HG03520 (cell line): ENCODE data around the gene PPP1R36.

ENCODE experiments used
- ATAC-seq: cut with Tn5 transposase; IDR thresholded peaks from one replicate; pipeline ENCODE4 v1.9.1; 2021; ENCODE audit warnings: mild to moderate bottlenecking, moderate library complexity; ENCODE audit not compliant: unreplicated experiment

PPP1R36 gene, protein sequence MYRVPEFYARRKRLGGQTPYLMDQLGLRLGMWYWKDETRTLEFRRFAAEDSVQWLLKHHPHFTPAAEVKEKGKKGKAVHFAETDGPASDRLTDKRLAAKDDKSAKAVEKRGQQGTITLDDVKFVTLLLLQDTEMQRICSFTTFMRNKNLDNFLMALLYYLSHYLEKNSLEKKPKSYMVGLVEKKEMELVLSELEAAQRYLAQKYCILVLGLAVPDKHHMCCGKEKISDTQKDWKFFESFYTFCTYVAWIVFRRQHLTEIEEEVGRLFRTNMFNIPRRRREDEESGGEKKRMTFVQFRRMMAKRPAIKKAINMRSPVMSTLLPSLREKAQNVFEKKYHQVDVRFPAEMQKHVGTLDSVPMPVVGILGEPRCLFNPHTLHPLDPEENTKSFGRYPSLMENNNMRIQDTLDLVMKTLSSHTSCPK

DNA sequence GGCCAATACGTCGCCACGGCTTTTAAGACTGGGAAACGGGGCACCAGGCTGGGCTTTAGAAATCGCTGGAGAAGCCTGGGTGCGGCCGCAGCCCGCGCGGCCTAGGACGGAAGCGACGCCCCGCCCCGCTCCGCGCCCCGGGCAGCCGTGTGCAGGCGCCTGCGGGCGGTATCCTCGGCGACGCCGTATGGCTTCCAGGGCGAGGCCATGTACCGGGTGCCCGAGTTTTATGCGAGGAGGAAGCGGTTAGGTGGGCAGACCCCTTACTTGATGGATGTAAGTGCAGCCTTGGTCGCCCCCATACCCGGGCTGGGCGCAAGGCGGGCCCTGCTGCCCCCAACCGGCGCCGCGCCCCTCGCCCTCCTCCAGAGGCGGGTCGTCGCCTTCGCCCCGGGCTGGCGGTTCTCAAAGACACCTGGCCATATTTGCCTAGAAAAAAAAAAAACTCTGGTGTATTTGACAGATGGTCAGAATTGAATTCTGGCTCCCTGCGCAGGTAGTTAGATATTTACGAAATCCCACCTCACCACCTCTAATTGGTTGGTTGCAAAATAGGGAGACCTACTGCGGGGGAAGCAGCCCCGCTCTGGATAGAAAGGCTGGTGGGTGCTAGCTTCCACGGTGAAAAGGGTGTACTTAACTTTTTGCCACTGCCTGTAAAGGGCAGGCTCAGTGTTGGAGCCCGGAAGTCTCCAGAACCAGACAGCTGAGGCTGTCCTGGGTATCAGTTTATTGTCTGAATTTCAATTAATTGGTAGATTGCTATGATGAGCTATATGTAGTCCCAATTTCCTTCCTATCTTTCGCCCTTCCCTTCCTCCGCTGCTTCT is at the start of gene PPP1R36:
PPP1R36 (plus strand) TSS at position 171 of the 830 bp plus-strand sequence; CDS start at position 208, 37 bp downstream.
- ATAC-seq = peak; percentile 55

DNA sequence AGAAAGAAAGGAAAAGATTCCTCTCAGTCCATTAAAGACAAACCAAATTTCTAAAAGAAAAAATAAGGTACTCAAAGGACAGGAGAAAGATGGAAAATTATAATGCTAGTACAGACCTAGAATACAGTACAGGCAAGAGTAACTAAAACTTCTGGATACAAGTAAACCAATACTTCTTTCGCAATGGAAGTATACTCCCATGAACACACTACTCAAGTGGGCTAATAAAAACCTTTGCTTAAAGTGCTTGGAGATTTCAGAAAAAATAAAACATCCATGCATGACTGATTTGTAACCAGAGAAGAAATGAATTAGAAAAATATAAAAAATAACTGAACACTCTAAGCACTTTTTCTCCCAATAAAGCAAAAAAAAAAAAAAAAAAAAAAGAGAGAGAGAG is 49.7 kb upstream of the PPP1R36 start:
- no peak for ATAC-seq

DNA sequence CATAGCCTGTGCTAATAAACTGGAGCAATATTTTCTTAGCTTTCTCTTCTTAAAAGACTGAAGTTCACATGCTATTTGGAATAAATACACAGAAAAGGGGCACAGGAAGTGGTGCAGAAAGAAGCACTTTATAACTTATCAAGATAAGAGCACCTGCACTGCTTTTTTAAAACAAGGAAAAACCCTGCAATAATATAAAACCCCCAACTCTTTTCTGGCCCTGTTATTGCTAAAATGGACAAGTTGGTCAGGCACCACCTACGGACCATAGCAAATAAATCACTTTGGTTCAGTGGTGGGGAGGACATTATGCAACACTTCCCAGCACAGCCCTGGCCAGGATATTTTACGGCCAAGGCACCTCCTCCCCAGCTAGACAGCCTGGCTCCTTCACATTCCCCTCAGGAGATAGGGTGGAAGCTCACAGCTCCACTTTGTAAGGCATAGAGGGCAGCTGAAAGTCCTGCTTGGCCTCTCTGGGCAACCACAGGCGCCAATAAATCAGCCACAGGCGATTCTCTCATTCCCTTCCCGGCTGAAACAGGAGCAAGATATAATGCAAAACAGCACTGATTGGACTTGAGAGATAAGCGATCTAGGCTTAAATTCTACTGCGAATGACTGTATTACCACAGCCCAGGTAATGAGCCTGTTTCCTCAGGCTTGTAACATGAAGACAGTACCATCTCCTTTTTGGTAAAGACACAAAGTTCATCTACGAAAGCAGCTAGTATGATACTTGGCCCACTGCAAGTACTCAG is 48.2 kb upstream of the PPP1R36 start:
- ATAC-seq = no peak

DNA sequence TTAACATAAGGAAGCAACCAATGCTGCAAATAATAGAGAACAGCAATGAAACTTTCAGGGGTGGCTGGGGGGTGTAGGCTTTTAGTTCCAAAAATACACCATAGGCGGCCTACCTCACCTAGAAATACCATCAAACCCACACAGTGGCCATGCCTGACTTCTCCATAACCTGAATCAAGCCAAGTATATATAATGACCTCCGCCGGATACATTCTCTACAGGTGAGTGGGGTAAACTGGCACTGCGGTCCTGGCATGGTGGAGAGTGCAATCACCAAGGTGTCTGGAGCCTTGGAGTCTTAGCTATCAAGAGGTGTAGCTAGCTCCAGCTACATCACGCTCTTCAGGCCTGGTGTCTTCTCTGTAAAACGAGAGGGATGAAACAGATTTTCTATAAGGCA is 47.3 kb upstream of the PPP1R36 start:
- no peak for ATAC-seq

DNA sequence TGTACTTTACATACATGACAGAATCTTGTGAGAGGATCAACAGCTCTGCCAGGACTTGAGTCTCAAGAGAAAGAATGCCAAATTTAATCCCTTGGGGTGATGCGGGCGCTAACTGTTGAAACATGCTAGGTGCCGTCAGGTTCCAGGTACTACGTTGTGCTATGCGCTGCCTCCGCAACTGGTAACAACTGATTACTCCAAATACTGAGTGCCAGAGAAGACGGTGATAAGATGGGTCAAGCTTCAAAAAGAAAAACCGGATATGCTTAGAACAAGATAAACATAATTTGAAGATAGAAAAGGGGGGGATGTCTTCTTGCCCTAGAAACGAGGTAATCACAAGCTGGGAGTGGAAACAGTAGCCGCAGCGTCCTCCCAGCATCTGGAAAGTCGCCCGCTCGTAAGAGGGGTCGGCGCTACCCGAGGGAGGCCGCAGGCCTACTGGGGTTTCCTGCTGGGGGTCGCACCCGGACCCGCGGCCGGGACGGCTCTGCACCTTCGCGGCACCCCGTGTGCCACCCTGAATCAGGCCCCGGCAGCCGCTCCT is 46.8 kb upstream of the PPP1R36 start:
- no peak for ATAC-seq

DNA sequence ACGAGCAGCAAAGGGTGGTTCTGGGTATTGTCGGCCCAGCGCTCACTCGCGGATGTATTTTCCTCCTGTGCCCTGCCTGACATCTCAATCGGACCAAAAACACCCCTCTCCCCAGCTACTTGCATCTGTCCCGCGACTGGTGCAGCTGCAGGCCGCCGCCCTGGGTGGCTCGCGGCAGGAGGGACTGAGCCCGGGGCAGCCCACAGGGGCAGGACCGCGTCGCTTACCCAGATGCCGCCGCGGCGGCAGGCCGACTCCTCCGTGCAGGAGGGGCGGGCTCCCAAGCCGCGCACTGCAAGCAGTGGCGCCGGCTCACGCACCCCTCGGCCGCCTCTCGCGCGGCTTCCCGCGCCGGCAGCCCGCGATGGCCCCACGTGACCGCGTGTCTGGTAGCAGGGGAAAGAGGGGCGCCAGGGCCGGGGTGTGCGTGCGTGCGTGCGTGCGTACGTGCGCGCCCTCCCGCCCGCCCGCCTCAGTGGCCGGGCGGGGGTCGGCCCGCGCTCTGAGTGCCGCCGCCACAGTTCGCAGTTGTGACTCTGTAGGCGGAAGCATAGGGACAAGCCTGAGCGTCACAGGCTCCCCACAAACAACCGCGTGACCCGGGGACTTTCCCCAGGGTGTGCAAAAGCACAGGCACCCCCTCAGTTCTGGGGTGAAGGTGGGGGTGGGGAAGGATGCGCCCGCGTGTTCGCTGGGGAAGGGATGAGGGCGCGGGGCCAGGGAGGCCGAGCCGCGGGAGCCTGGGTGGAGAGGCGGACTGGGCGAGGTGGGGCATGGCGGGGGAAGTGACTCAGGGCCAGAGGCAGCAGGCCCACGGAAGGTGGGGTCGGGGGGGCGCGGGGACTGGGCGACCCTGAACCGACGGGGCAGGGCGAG is 46.1 kb upstream of the PPP1R36 start, which contains the start of gene ZBTB25:
ZBTB25 (minus strand) TSS at position 405 of the 876 bp plus-strand sequence. CDS start 13,305 bp downstream, outside the sequence.
- ATAC-seq = peak; percentile 55

DNA sequence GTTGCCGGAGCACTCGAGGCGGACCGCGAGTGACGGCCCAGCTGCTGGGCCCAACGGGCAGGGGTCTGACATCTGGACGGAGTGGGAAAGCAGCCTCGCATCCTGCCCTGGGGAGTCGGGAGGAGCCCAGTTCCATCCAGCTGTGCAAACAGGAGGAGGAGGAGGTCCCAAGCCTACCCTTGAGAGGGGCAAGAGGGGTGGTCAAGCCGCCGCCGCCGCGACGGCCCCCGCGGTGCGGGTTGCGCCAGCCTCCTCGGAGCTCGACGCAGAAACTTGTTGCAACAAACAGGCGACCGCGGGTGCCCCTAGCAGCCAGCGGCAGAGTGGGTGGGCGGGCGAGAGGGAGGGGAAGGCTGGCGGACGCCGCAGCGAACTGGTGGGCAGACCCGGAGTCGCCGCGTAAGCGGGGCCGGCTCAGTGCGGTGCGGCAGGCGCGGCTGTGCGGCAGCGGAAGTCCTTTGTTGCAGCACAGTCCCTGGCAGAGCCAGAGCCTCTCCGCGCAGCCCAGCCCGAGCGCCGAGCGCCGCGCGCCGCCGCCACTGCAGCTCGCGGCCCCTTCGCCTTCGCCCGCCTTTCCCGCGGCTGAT is 45.4 kb upstream of the PPP1R36 start, which contains the start of gene ZBTB1:
ZBTB1 (plus strand) TSS at position 461 of the 587 bp plus-strand sequence. CDS start 16,735 bp downstream, outside the sequence.
- ATAC-seq = peak; percentile 23

DNA sequence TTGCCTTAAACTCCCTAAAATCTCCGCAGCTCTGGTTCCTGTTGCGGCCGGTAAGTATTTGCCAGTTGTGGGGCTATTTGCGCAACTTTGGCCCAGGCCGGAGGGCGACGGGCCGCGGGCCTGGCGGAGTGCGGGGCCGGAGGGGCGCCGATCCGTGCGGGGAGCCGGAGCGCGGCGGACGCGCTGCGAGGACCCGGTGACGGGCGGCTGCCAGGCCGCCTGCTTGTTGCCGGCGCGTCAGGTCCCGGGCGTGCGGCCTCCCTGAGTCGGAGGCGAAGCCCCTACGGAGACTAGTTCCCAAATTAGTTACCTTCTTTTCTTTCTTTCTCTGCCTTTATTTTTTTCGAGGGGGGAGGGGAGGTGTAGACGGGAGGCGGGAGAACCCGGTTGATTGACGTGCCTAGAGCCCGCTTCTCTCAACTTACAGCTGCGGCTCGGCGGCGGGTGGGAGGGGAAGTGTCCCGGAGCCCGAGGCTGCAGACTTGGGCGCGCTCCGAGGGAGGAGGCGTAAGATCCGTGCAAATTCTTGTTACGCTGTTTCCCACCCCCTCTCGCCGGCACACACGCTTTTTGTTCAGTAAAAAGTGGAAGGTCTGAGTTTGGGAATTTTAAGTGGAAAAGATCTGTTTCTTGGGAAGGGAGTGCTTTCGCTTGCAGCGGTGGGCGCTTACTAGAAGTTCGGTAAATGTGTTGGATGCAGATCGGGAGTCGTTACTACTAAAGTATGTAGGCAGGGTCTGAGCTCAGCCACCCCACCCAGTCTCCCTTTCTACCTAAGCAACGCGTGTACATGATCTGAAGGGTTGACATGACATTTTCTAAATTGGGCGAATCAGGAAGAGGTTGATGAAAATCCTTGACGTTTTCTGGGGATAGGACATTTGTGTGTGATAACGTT is 44.6 kb upstream of the PPP1R36 start:
- ATAC-seq = no peak

DNA sequence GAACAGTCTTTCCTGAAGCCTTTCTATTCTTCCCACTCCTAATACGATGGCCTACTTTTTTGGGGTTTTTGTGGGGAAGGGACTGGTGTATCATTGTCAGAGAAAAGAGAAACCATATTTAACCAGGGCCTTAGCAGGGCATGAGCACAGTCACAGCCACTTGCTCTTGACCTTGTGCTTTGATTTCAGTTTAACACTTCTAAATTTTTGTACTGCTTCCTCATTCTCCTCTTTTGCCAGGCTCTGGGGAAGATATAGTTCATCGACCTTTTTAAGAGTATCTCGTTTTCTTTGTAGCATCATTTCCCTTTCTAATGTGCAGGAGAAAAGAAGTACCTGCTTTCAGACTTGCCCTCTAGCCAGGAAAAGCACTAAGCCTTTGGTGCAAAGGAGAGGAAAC is 43.0 kb upstream of the PPP1R36 start:
- ATAC-seq = no peak

DNA sequence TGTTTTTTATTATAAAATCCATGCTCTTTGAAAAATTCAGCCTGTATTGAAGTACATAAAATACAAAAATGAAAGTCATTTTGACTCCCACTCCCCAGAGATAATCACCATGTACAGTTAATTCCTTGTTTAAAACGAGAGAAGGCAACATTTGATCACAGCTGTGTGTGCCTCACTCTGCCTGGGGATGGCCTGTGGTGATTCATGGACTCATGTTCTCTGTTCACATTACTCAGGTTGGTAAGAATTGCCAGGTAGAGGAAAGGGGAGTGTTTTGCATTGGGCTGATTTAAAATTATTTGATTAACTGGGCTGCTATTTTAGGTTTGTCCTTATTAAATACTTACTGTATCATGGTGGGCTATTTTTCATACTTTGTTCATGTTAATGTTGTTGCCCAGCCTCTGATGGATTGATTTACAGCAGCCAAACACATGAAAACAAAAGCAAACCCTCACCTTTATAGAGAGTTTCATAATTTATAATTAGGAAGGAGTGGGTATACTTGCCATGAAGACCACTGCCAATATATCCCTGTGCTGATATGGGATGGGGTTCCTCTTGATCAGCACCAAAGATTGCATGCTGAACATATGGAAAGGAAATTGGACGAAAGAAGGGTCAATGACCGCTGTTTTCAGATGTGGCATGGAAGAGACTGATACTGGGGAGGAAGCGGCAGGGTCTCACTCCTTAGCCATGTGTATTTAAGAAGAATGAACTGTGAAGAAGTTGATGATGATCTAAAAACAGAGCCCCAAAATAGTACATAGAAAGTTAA is 42.2 kb upstream of the PPP1R36 start:
- no peak for ATAC-seq

DNA sequence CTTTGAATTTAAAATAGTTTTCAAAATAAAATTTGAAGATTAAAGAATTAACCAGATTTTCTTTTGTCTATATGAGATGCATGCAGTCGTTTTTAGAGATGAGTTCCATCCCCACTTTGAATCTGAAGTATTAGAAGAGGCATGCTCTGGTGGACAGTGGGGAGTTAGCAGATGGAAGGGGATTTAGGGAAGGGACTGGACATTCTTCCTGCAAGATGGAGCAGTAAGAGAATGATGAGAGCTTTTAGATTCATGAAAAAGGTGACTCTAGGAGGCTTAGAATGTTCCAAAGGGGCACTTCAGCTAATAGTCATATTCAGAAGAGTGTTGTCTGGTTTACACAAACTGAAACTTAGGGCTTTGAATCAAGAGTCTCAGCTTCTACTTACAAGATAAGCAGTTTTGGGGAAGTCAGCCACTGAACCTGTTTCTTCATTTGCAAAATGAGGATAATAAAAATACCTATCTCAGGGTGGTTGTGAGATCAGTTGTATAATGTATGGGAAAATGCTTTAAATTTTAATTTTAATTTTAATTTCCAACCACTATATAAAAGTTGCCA is 41.5 kb upstream of the PPP1R36 start:
- no peak for ATAC-seq

DNA sequence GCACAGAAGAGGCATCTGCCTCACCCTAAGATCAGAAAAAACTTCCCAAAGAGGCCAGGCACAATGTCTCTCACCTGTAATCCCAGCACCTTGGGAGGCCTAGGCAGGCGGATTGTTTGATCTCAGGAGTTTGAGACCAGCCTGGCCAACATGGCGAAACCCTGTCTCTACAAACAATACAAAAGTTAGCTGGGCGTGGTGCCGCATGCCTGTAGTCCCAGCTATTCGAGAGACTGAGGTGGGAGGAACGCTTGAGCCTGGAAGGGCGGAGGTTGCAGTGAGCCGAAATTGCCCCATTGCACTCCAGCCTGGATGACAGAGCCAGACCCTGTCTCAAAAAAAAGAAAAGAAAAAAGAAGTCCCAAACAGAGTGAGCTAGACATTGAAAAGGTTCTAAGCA is 40.7 kb upstream of the PPP1R36 start:
- no peak for ATAC-seq

DNA sequence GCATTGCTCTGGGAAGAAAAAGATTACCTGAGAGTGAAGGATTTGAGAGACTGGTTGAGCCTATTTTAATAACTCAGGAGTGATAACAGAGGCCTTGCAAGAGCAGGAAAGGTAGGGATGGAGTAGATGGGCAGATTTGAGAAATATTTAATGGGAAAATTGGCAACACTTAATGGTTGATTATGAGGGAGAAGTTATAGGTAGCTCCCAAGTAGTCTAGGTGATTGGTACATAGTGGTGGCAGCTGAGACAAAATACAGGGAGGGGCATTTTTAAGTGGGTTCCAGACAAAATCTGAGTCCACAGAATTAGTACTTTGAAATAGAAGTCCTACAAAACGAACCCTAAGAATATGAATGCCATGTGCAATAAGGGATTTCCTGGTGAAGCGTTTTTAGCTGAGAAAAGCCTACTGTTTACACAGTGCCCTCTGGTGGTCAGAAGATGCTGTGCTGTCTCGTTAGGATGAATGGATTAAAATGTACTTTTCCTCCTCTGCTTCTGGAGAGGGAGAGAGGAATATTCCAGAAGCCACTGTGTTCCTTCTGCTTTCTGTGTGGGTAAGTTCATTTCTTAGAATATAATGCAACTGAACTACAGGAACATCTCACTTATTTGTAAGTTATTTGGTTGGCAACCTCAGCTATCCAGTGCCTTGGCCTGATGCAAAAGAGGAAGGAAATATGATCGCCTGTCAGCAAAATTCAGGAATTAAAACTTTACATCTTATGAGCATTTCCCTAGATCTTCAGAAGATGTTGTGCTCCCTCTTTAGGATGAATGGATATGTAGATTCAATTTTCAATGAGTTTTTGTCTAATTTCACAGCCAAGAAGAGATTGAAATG is 38.7 kb upstream of the PPP1R36 start:
- no peak for ATAC-seq

DNA sequence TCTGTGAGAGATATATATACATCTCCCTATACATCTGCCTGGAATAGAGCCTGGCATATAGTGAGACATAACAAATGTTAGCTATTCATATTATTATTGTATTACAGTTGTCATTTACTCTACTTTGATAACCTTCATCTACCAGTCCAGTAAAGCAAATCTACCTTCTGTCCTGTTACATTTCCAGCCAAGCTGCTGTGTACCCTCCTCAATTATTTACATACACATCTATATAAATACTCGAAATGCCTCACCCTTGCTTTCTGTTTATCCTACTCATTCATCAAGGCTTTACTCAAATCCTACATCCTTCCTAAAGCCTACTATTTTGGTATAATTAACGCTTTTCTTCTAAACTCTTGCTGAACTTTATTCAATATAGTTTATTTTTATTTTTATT is 36.5 kb upstream of the PPP1R36 start:
- no peak for ATAC-seq

DNA sequence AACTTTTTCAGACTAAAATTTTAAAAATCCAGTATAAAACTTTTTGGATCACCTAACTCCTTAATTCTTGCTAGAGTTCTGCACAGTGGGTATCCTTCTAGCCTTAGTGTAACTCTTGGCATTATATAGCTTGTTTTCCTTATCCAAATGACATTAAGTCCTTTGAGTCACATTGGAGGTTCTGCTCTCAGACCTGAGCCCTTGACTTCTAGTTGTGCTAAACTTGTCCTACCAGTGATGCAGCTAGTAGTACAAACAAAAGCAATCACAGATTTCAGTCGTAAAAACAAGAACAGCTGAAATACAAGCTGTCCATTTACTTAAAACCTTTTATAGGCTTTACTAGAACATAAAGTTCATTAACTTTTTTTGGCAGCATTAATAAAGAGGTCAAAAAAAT is 34.7 kb upstream of the PPP1R36 start:
- ATAC-seq = no peak

DNA sequence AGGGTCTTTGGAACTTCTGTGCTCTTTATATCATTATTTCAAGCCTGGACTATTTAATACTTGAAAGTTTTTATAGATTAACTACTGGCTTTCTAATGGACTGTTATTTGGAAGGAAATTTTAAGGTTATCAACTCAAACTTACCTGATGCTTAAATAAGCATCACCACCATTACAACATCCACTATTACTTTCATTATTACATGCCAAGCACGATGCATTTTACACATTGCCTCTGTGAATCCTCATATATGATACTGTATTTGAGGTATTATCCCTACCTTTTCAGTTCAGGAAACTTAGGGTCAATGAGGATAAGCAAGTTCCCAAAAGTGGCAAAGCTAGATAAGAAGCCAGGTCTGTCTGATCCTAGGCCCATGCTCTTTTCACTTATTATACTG is 32.8 kb upstream of the PPP1R36 start:
- ATAC-seq = no peak
